IMR-90 (cell line): ENCODE data around the gene ZNF641. TPM values are rescaled to one million over a fixed set of nuclear protein-coding genes. Genes with fewer than 3 reads are reported as not detected.

ENCODE experiments used
- ATAC-seq: fragments of 200-7000 bp; cut with Tn5 transposase; 2 replicates; pipeline ENCODE4 v1.9.1; 2020; ENCODE audit warnings: low read depth, mild to moderate bottlenecking, moderate library complexity
- BruUV-seq: library from RNA; stranded (reverse); fragments of 400-500 nt; replicated peaks from 2 replicates; lab custom pipeline; 2021; lab: Mats Ljungman, UMichigan
- CTCF ChIA-PET: fragments of 300-600 bp; formaldehyde crosslinking; extraction: SDS; loops from one replicate; lab custom pipeline; 2021; ENCODE audit warnings: antibody characterized with exemption; lab: Yijun Ruan, JAX
- POLR2A ChIA-PET: fragments of 300-600 bp; sonication (Branson Sonifier 250); formaldehyde crosslinking; loops from one replicate; lab custom pipeline; 2022; ENCODE audit warnings: antibody characterized with exemption; ENCODE audit not compliant: unreplicated experiment; lab: Charles Lee
- DNase-seq: peaks from one replicate; pipeline ENCODE4 v3.0.0; 2013
- H2AFZ ChIP-seq: replicated peaks from 2 replicates; pipeline ENCODE3; 2013; ENCODE audit warnings: low read length, mild to moderate bottlenecking; ENCODE audit not compliant: poor library complexity
- H2AK5ac ChIP-seq: 2 replicates; pipeline ENCODE4 v1.6.1; 2013; ENCODE audit warnings: low read depth, low read length, inconsistent platforms
- H2AK9ac ChIP-seq: replicated peaks from 2 replicates; pipeline ENCODE3; 2013; ENCODE audit warnings: mild to moderate bottlenecking, low read depth, low read length, moderate library complexity; ENCODE audit not compliant: poor library complexity
- H2BK120ac ChIP-seq: 2 replicates; pipeline ENCODE4 v1.6.1; 2013; ENCODE audit warnings: low read depth, low read length, inconsistent platforms
- H2BK15ac ChIP-seq: 3 replicates; pipeline ENCODE4 v1.6.1; 2013; ENCODE audit warnings: low read depth, low read length, inconsistent platforms
- H2BK20ac ChIP-seq: 2 replicates; pipeline ENCODE4 v1.6.1; 2013; ENCODE audit warnings: low read depth, mild to moderate bottlenecking, inconsistent platforms, low read length, moderate library complexity
- H2BK5ac ChIP-seq: 2 replicates; pipeline ENCODE4 v1.6.1; 2013; ENCODE audit warnings: mild to moderate bottlenecking, low read depth, low read length, inconsistent platforms; ENCODE audit not compliant: poor library complexity, severe bottlenecking
- H3K14ac ChIP-seq: replicated peaks from 2 replicates; pipeline ENCODE4 v1.6.1; 2013; ENCODE audit warnings: low read depth, low read length, inconsistent platforms
- H3K18ac ChIP-seq: 2 replicates; pipeline ENCODE4 v1.6.1; 2013; ENCODE audit warnings: low read depth, low read length, control low read depth
- H3K23ac ChIP-seq: 2 replicates; pipeline ENCODE4 v1.6.1; 2013; ENCODE audit warnings: low read depth, low read length, inconsistent platforms
- H3K27ac ChIP-seq: 2 replicates; pipeline ENCODE4 v1.5.1; 2013; ENCODE audit warnings: mild to moderate bottlenecking, control low read depth, low read length; ENCODE audit not compliant: insufficient read depth
- H3K27me3 ChIP-seq: 2 replicates; pipeline ENCODE4 v1.6.1; 2013; ENCODE audit warnings: low read length; ENCODE audit not compliant: control insufficient read depth, insufficient read depth
- H3K36me3 ChIP-seq: 2 replicates; pipeline ENCODE4 v1.6.1; 2013; ENCODE audit warnings: low read length, mixed read lengths; ENCODE audit not compliant: control insufficient read depth, insufficient read depth
- H3K4ac ChIP-seq: 2 replicates; pipeline ENCODE4 v1.6.1; 2013; ENCODE audit warnings: low read depth, low read length, inconsistent platforms
- H3K4me1 ChIP-seq: 2 replicates; pipeline ENCODE4 v1.6.1; 2013; ENCODE audit warnings: low read length, mixed read lengths; ENCODE audit not compliant: control insufficient read depth, insufficient read depth
- H3K4me2 ChIP-seq: 2 replicates; pipeline ENCODE4 v1.6.1; 2013; ENCODE audit warnings: low read depth, mild to moderate bottlenecking, control low read depth, low read length, moderate library complexity
- H3K4me3 ChIP-seq: 2 replicates; pipeline ENCODE4 v1.5.1; 2013; ENCODE audit warnings: low read depth, mild to moderate bottlenecking, control low read depth, low read length, moderate library complexity; ENCODE audit not compliant: insufficient read depth
- H3K56ac ChIP-seq: 2 replicates; pipeline ENCODE4 v1.6.1; 2013; ENCODE audit warnings: low read length, inconsistent platforms; ENCODE audit not compliant: insufficient read depth; ENCODE audit errors: extremely low read depth
- H3K79me1 ChIP-seq, 2 experiments: 2 replicates each; pipeline ENCODE4 v1.6.1; 2013; ENCODE audit warnings: low read length in 2 of 2, inconsistent platforms in 1 of 2, low read depth in 1 of 2
- H3K9ac ChIP-seq: 2 replicates; pipeline ENCODE4 v1.6.1; 2013; ENCODE audit warnings: low read depth, low read length, control low read depth
- H3K9me1 ChIP-seq: 2 replicates; pipeline ENCODE4 v1.6.1; 2013; ENCODE audit warnings: low read length, inconsistent platforms; ENCODE audit not compliant: insufficient read depth
- H3K9me3 ChIP-seq: 2 replicates; pipeline ENCODE4 v1.6.1; 2013; ENCODE audit warnings: low read length; ENCODE audit not compliant: control insufficient read depth, insufficient read depth
- H4K20me1 ChIP-seq: 2 replicates; pipeline ENCODE4 v1.6.1; 2013; ENCODE audit warnings: low read length, inconsistent platforms; ENCODE audit not compliant: insufficient read depth
- H4K5ac ChIP-seq: 2 replicates; pipeline ENCODE4 v1.6.1; 2013; ENCODE audit warnings: mild to moderate bottlenecking, low read depth, low read length, control low read depth
- H4K8ac ChIP-seq, 2 experiments: 2 replicates each; pipeline ENCODE4 v1.6.1; 2013; ENCODE audit warnings: low read depth in 2 of 2, low read length in 2 of 2, control low read depth in 1 of 2, inconsistent platforms in 1 of 2
- H4K91ac ChIP-seq: 2 replicates; pipeline ENCODE4 v1.6.1; 2013; ENCODE audit warnings: low read depth, low read length, inconsistent platforms; ENCODE audit not compliant: insufficient read depth
- BHLHE40 ChIP-seq: fragments of 150-350 bp; IDR thresholded peaks from 2 replicates; pipeline ENCODE4 v1.6.1; 2016; ENCODE audit warnings: mild to moderate bottlenecking, low read depth, low read length
- CEBPB ChIP-seq: IDR thresholded peaks from 2 replicates; pipeline ENCODE4 v1.6.1; 2012; ENCODE audit warnings: low read depth, low read length, improper control_type of control experiment
- CHD1 ChIP-seq: IDR thresholded peaks from 2 replicates; pipeline ENCODE4 v1.6.1; 2012; ENCODE audit warnings: low read depth, low read length, improper control_type of control experiment
- CTCF ChIP-seq: conservative IDR thresholded peaks from 2 replicates; pipeline ENCODE4 v1.5.1; 2012; ENCODE audit warnings: mild to moderate bottlenecking, low read depth, low read length, improper control_type of control experiment
- FOS ChIP-seq: fragments of 150-350 bp; IDR thresholded peaks from 2 replicates; pipeline ENCODE4 v1.6.1; 2016; ENCODE audit warnings: low read depth, low read length
- MAFK ChIP-seq: IDR thresholded peaks from 2 replicates; pipeline ENCODE4 v1.6.1; 2012; ENCODE audit warnings: low read depth, low read length, improper control_type of control experiment
- MAZ ChIP-seq: IDR thresholded peaks from 2 replicates; pipeline ENCODE4 v1.6.1; 2012; ENCODE audit warnings: low read depth, mild to moderate bottlenecking, low read length, improper control_type of control experiment, moderate library complexity, borderline replicate concordance
- MXI1 ChIP-seq: IDR thresholded peaks from 2 replicates; pipeline ENCODE4 v1.6.1; 2012; ENCODE audit warnings: low read depth, mild to moderate bottlenecking, low read length, moderate library complexity, borderline replicate concordance
- NFE2L2 ChIP-seq: fragments of 150-350 bp; IDR thresholded peaks from 2 replicates; pipeline ENCODE4 v1.6.1; 2016; ENCODE audit warnings: low read depth, mild to moderate bottlenecking, low read length
- RAD21 ChIP-seq: IDR thresholded peaks from 2 replicates; pipeline ENCODE4 v1.6.1; 2012; ENCODE audit warnings: low read length, improper control_type of control experiment
- RCOR1 ChIP-seq: IDR thresholded peaks from 2 replicates; pipeline ENCODE4 v1.6.1; 2012; ENCODE audit warnings: mild to moderate bottlenecking, low read length, improper control_type of control experiment; ENCODE audit not compliant: insufficient replicate concordance
- RFX5 ChIP-seq: IDR thresholded peaks from 2 replicates; pipeline ENCODE4 v1.8.0; 2012; ENCODE audit warnings: low read depth, mild to moderate bottlenecking, low read length, moderate library complexity
- SMC3 ChIP-seq: fragments of 150-350 bp; IDR thresholded peaks from 2 replicates; pipeline ENCODE4 v1.6.1; 2016; ENCODE audit warnings: low read depth, mild to moderate bottlenecking, antibody characterized with exemption, low read length, moderate library complexity
- USF2 ChIP-seq: fragments of 150-350 bp; IDR thresholded peaks from 2 replicates; pipeline ENCODE4 v1.6.1; 2017; ENCODE audit warnings: mild to moderate bottlenecking, antibody characterized with exemption, low read length, low read depth
- WGBS, 2 experiments: methylation state at CpG; one replicate each; pipeline versions ENCODE4 v1.1.5 to v1.1.7; 2013; ENCODE audit warnings: missing lambda C conversion rate in 2 of 2; ENCODE audit not compliant: insufficient read length in 1 of 2; ENCODE audit errors: extremely low coverage in 2 of 2; 5-methylcytosine and 5-hydroxymethylcytosine counted together
- dilution Hi-C: fragments of 300-500 bp; cut with HindIII; formaldehyde crosslinking; loops from one replicate; pipeline ENCODE4 v1.14.3; 2018; ENCODE audit warnings: low sequenced_read_pairs; ENCODE audit not compliant: unreplicated experiment
- in situ Hi-C: fragments of 300-500 bp; cut with MboI; formaldehyde crosslinking; loops from 3 replicates; pipeline ENCODE4 v1.14.3; 2019; ENCODE audit warnings: low sequenced_read_pairs, inconsistent platforms, mixed read lengths
- intact Hi-C: fragments of 100-400 bp; cut with micrococcal nuclease; formaldehyde crosslinking; loops from 2 replicates; pipeline ENCODE4 v1.10.0; 2022
- polyA plus RNA-seq, 3 experiments: library from polyadenylated mRNA; depleted of rRNA; stranded (reverse); fragments of >200 nt; gene quantifications; 2 replicates each; pipeline ENCODE4 v1.2.3, GENCODE V29; 2012; ENCODE audit warnings: low replicate concordance in 1 of 3
- total RNA-seq: library from RNA; depleted of rRNA; stranded (reverse); fragments of >200 nt; gene quantifications from 2 replicates; pipeline ENCODE4 v1.2.3, GENCODE V29; 2012

The ZNF641 gene
- total and polyA plus RNA-seq, 2 of the 4 experiments (the other 2 are of a cell fraction), result 2.5 to 5.2 TPM

- Histone ChIP-seq H3K56ac (no peak overlapping the region), H3K18ac (no peak overlapping the region), H3K4me1 (no peaks in the 10 kb centered on the region), H2BK15ac (no peak overlapping the region), H2BK5ac (no peak overlapping the region), H3K23ac (no peak overlapping the region), H3K4ac (no peak overlapping the region), H4K5ac (no peak overlapping the region), H3K14ac (no peak overlapping the region), H3K36me3 (no peaks in the 10 kb centered on the region), H4K20me1 (no peaks in the 10 kb centered on the region), H3K9me1 (no peaks in the 10 kb centered on the region), H2BK120ac (no peak overlapping the region), H3K9me3 (no peaks in the 10 kb centered on the region), H3K4me3 (no peak overlapping the region), H2AK5ac (no peak overlapping the region), H4K91ac (no peak overlapping the region), H3K27ac (no peak overlapping the region), H3K9ac (no peak overlapping the region), H3K27me3 (no peaks in the 10 kb centered on the region; the same call in none of the 2 replicates), H3K79me1 (no peaks in the 10 kb centered on the region), H2BK20ac (no peak overlapping the region), H2AK9ac (no peak overlapping the region), H3K4me2 (no peak overlapping the region), H4K8ac (no peak overlapping the region), H2AFZ (no peak overlapping the region)
- TF ChIP-seq CTCF (no peak), FOS (no peak), RAD21 (no peak), RFX5 (no peak), CHD1 (no peak), USF2 (no peak), MXI1 (no peak), MAZ (no peak), NFE2L2 (no peak), RCOR1 (no peak), BHLHE40 (no peak), CEBPB (no peak), SMC3 (no peak), MAFK (no peak)
- CTCF ChIA-PET, result no interaction called here
- WGBS, 2 experiments, result 78% methylated on average over 30 of the region's 55 CpGs; no CpG with 5 or more reads in 1 of the 2 experiments
- BruUV-seq, result no TSS peak
- DNase-seq (no peak), ATAC-seq (no peak)
- intact Hi-C loops, result no loop called here
- dilution Hi-C loops, result no loop called here
- in situ Hi-C loops, result no loop called here
- POLR2A ChIA-PET, result no interaction called here
Measured at GRCh38 chr12:48329199-48329939, 21.4 kb downstream of the ZNF641 start.
